Right lung (tissue), 5 donors: Measurements from ENCODE around the gene BORA. TPM values are rescaled to one million over a fixed set of nuclear protein-coding genes. Genes with fewer than 3 reads are reported as not detected.
A peak's percentile ranks its signal among the peaks of the same experiment; 100 is the strongest.
"Not testable (repeated sequence)": the region's sequence is repeated elsewhere in the genome, so short reads cannot be mapped to it uniquely, and the experiment has no call there.

ENCODE experiments used
- DNase-seq, 2 donors: peaks; one replicate each; pipeline ENCODE4 v3.0.0-alpha.2; 2013
- polyA plus RNA-seq, 5 donors: library from polyadenylated mRNA; unstranded; fragments of 120-200 nt; gene quantifications; one replicate each; pipeline versions ENCODE4 v1.2.1 to v1.2.3, GENCODE V29; 2013; ENCODE audit warnings: inconsistent platforms in 1 of 5, low replicate concordance in 1 of 5; ENCODE audit not compliant: insufficient read length in 5 of 5, insufficient read depth in 1 of 5

The BORA gene
- polyA plus RNA-seq, 5 donors: 7.5 to 21.1 (median 11.0) TPM

DNA sequence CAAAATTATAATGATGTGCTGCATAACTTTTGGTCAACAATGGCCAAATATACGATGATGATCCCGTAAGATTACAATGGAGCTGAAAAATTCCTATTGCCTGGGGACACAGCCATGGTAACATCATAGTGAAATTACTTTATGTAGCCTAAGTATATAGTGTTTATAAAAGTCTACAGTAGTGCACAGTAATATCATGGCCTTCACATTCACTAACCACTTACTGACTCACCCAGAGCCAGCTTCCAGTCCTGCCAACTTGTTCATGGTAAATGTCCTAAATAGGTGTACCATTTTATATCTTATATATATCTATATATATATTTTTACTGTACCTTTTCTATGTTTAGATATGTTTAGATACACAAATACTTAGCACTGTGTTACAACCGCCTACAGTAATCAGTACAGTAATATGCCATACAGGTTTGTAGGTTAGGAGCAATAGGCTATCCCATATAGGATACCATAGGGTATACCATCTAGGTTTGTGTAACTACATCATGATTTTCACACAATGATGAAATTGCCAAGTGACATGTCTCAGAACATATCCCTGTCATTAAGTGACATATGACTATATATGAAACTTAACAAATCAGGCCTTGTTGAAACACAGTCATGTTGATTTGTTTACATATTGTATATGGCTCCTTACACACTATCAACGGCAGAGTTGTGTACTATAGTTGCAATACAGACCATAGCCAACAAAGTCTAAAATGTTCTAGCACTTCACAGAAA, 30.2 kb downstream of the BORA start:
- no peak for DNase-seq

DNA sequence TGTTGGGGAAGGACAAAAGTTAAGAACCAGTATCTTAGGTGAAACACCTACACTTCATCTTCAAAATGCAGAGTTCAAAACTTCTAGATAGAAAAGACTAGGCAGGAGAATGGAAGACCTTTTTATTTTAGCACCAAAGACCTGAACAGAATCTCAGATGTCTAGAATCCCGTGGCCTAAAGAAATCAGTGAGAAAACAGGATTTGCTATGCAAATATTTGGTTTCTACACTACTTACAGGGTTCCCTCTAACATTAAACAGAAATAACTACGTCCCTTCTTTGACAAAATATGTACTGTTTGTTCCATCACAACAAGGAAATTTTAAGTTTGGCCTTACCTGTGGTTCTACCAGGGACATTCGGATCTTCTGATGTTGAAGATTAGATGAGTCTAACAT, 32.5 kb downstream of the BORA start:
- DNase-seq: no peak

DNA sequence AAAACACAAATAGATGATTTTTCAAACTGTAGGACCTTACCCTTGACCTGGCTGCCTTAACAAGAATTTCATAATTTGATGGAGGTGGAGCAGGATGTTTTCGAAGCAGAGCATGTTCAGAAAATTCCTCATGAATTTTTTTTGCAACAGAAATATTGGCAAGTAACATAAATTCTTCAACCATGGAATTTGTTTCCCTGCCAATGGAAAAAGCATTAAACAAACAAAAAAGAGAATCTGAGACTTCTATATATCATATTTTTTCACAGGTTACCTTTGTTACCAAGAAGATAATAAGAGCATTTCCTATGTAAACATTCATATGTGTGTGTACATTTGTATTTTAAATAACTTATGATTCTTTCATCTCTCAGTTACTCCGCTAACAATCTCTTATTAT, 35.7 kb downstream of the BORA start:
- DNase-seq: no peak

DNA sequence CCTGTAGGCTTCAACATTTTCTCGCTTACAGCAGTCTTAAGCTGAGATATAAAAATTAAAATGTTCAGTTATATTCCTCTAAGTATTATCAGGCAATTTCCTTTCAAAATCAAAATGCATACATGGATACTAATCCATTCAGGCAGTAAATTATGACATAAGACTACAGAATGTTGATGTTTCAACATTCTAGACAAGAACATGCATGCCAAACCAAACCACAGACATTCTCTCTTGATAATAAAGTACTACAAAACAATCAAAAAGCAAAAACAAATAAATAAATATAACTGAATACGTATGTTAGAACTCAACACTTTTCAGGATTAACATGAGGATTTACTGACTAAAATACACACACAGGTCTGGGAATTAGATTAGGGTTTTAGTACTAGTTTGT, 46.3 kb downstream of the BORA start:
- no peak for DNase-seq

- peak; percentile 96 to 97 for DNase-seq
Observed at GRCh38 chr13:72781451-72782439, 54.0 kb downstream of the BORA start, which contains the start of the genes DIS3 and PIBF1. Gene DIS3 (minus strand): TSS chr13:72781900. CDS start chr13:72781832, 68 bp downstream. Gene PIBF1 (plus strand): TSS chr13:72782133. CDS start chr13:72783470, 1,337 bp downstream.

- DNase-seq: no peak
Observed at GRCh38 chr13:72782717-72783116, 55.0 kb downstream of the BORA start.

DNA sequence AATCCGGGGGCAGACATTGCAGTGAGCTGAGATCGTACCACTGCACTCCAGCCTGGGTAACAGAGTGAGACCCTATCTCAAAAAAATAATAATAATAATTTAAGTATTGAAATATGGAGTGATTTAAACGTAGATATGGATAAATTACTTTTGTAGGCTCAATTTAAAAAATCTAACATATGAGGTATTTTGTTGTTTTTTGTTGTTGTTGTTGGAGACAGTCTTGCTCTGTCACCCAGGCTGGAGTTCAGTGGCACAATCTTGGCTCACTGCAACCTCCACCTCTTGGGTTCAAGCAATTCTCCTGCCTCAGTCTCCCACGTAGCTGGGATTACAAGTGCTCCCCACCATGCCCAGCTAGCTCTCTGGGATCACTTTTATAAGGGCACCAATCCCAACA, 57.0 kb downstream of the BORA start:
- not testable (repeated sequence) for DNase-seq

DNA sequence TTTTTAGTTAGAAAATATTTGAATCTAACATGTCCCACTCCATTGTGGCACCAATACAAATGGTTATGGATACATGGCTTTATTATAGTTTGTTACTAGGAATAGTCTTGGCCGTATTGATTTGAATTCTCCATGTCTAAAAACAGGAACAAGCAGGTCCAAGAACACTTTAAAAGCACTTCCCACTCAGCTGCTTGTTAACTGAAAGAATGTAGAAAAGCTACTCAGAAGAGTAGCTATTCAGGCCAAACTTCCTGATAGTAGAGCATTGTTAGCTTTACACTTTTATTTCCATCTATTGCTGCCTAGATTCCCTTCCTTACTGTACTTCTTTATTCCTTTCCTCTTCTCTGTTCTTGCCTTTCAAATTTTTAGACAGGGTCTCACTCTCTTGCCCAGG, 61.1 kb downstream of the BORA start:
- DNase-seq: no peak

GRCh38 chr13:72792640-72793039, 64.9 kb downstream of the BORA start:
- no peak for DNase-seq

GRCh38 chr13:72798817-72799216, 71.1 kb downstream of the BORA start:
- DNase-seq: no peak

GRCh38 chr13:72804301-72804700, 76.6 kb downstream of the BORA start:
- no peak for DNase-seq

Other genes with a start within 250 kb of the BORA start
- 10 to 100 TPM; 14.3 to 36.5 (median 20.1) TPM for gene MZT1, start 294 bp upstream of the BORA start, polyA plus RNA-seq
- 10 to 100 TPM; 21.6 to 41.1 (median 36.8) TPM for gene DIS3, start 54.0 kb downstream of the BORA start, polyA plus RNA-seq
- 10 to 100 TPM; 32.7 to 56.1 (median 48.6) TPM for gene PIBF1, start 54.2 kb downstream of the BORA start, polyA plus RNA-seq